ENCODE measurements around the gene BTBD18. TPM values are rescaled to one million over a fixed set of nuclear protein-coding genes. Genes with fewer than 3 reads are reported as not detected.

BTBD18 gene
- total and polyA plus RNA-seq, 2 of the 13 experiments (the other 11 are each of a cell fraction or from before 2014, with no cell fraction given), result not detected

GRCh38 chr11:57778318-57779037, 26.9 kb upstream of the BTBD18 start (continued):
- TF ChIP-seq ZNF512B (CRISPR knock-in tag; IDR thresholded peaks at IDR 0.05; ENCODE audit: borderline replicate concordance) (no peak), RERE (CRISPR knock-in tag; IDR thresholded peaks at IDR 0.05; ENCODE audit: low read depth) (peak; percentile 60; the same call in 1 of the 2 replicates), ZMYM4 (CRISPR knock-in tag; IDR thresholded peaks at IDR 0.05) (peak; percentile 64), YEATS2 (CRISPR knock-in tag; IDR thresholded peaks at IDR 0.05; ENCODE audit: borderline replicate concordance) (no peak; the same call in 1 of the 2 replicates), ZNF576 (CRISPR knock-in tag; IDR thresholded peaks at IDR 0.05) (no peak), CEBPB (IDR thresholded peaks at IDR 0.05; ENCODE audit: borderline replicate concordance, low read depth, low read length) (no peak), ZNF570 (CRISPR knock-in tag; IDR thresholded peaks at IDR 0.05; ENCODE audit: borderline replicate concordance) (no peak), CENPT (CRISPR knock-in tag; IDR thresholded peaks at IDR 0.05; ENCODE audit: low read depth) (no peak), DZIP1 (CRISPR knock-in tag; IDR thresholded peaks at IDR 0.05) (no peak), ZNF607 (CRISPR knock-in tag; IDR thresholded peaks at IDR 0.05; ENCODE audit: borderline replicate concordance) (no peak), SOX6 (IDR thresholded peaks at IDR 0.05) (no peak), SOX6 (CRISPR knock-in tag; IDR thresholded peaks at IDR 0.05) (peak; percentile 95), ZNF841 (CRISPR knock-in tag; IDR thresholded peaks at IDR 0.05; ENCODE audit: borderline replicate concordance) (no peak), MBNL3 (CRISPR knock-in tag; conservative IDR thresholded peaks at IDR 0.05) (no peak), ZBTB37 (CRISPR knock-in tag; IDR thresholded peaks at IDR 0.05) (no peak), FLYWCH1 (CRISPR knock-in tag; IDR thresholded peaks at IDR 0.05) (no peak)

All from HepG2 (cell line).